WTC11 (cell line): Measurements from ENCODE around the gene TMEM238L. TPM values are rescaled to one million over a fixed set of nuclear protein-coding genes. Genes with fewer than 3 reads are reported as not detected.

Experiments used
- ATAC-seq: fragments of 200-7000 bp; cut with Tn5 transposase; 2 replicates; pipeline ENCODE4 v1.10.0; 2021; ENCODE audit warnings: mild to moderate bottlenecking, moderate library complexity
- CTCF ChIA-PET: fragments of 300-600 bp; sonication (Branson Sonifier 250); formaldehyde crosslinking; loops from one replicate; lab custom pipeline; 2021; ENCODE audit warnings: antibody characterized with exemption; lab: Charles Lee
- POLR2A ChIA-PET: fragments of 350-600 bp; sonication (Branson Sonifier 250); formaldehyde crosslinking; loops from one replicate; lab custom pipeline; 2021; ENCODE audit warnings: antibody characterized with exemption; lab: Charles Lee
- DNase-seq: peaks from one replicate; pipeline ENCODE4 v3.0.0; 2021; ENCODE audit warnings: low spot score
- H3K27ac Mint-ChIP-seq: 2 replicates; pipeline ENCODE4 v1.8.0; 2021; ENCODE audit warnings: mixed read lengths
- H3K27me3 Mint-ChIP-seq: 2 replicates; pipeline ENCODE4 v1.8.0; 2021; ENCODE audit warnings: low read depth, mild to moderate bottlenecking, moderate library complexity, mixed read lengths
- H3K36me3 Mint-ChIP-seq: 2 replicates; pipeline ENCODE4 v1.8.0; 2021; ENCODE audit warnings: mixed read lengths
- H3K4me1 Mint-ChIP-seq: 2 replicates; pipeline ENCODE4 v1.8.0; 2022; ENCODE audit warnings: mixed read lengths
- H3K4me3 Mint-ChIP-seq: 2 replicates; pipeline ENCODE4 v1.8.0; 2021; ENCODE audit warnings: mild to moderate bottlenecking, moderate library complexity, mixed read lengths
- H3K9me3 Mint-ChIP-seq: 2 replicates; pipeline ENCODE4 v1.8.0; 2021; ENCODE audit warnings: mixed read lengths
- CBFB ChIP-seq: sonication (generic); formaldehyde crosslinking; IDR thresholded peaks from 2 replicates; pipeline ENCODE4 v1.8.1; 2022; ENCODE audit warnings: mild to moderate bottlenecking, low read depth, missing genetic modification reagents
- NR2C2 ChIP-seq: sonication (generic); formaldehyde crosslinking; IDR thresholded peaks from 2 replicates; pipeline ENCODE4 v1.8.0; 2022; ENCODE audit warnings: mild to moderate bottlenecking, missing genetic modification reagents
- RORB ChIP-seq: fragments of 250-450 bp; sonication (Bioruptor Pico); IDR thresholded peaks from 2 replicates; pipeline ENCODE4 v1.9.0; 2021; ENCODE audit warnings: mild to moderate bottlenecking
- TEAD4 ChIP-seq: sonication (generic); formaldehyde crosslinking; IDR thresholded peaks from 2 replicates; pipeline ENCODE4 v1.8.0; 2022; ENCODE audit warnings: mild to moderate bottlenecking, missing genetic modification reagents
- ZNF121 ChIP-seq: sonication (generic); formaldehyde crosslinking; IDR thresholded peaks from 2 replicates; pipeline ENCODE4 v1.8.0; 2023; ENCODE audit warnings: missing genetic modification reagents
- total RNA-seq: library from RNA; stranded (reverse); gene quantifications from 3 replicates; pipeline ENCODE4 v1.2.3, GENCODE V29; 2021
- TF ChIP-seq, protein P1 (sequence below): sonication (generic); formaldehyde crosslinking; IDR thresholded peaks from 2 replicates; pipeline ENCODE4 v1.8.1; 2022; ENCODE audit warnings: missing genetic modification reagents, borderline replicate concordance
- TF ChIP-seq, protein P2 (sequence below): fragments of 250-450 bp; sonication (Bioruptor Pico); IDR thresholded peaks from 2 replicates; pipeline ENCODE4 v1.9.0; 2021; ENCODE audit warnings: mild to moderate bottlenecking
- TF ChIP-seq, protein P3 (sequence below): fragments of 250-450 bp; sonication (Bioruptor Pico); IDR thresholded peaks from 2 replicates; pipeline ENCODE4 v1.9.0; 2021; ENCODE audit warnings: mild to moderate bottlenecking
- TF ChIP-seq, protein P4 (sequence below): sonication (generic); formaldehyde crosslinking; IDR thresholded peaks from 2 replicates; pipeline ENCODE4 v1.8.1; 2023; ENCODE audit warnings: mild to moderate bottlenecking, missing genetic modification reagents
- TF ChIP-seq, protein P5 (sequence below): sonication (generic); formaldehyde crosslinking; conservative IDR thresholded peaks from 2 replicates; pipeline ENCODE4 v1.8.1; 2022; ENCODE audit warnings: mild to moderate bottlenecking, missing genetic modification reagents
- TF ChIP-seq, protein P6 (sequence below): fragments of 250-450 bp; sonication (Bioruptor Pico); IDR thresholded peaks from 2 replicates; pipeline ENCODE4 v1.8.0; 2021; ENCODE audit warnings: mild to moderate bottlenecking
- TF ChIP-seq, protein P7 (sequence below): sonication (generic); formaldehyde crosslinking; IDR thresholded peaks from 2 replicates; pipeline ENCODE4 v1.8.0; 2022; ENCODE audit warnings: mild to moderate bottlenecking, missing genetic modification reagents

The TMEM238L gene
- total RNA-seq, 1 experiment from 2014 or later = not detected

DNA sequence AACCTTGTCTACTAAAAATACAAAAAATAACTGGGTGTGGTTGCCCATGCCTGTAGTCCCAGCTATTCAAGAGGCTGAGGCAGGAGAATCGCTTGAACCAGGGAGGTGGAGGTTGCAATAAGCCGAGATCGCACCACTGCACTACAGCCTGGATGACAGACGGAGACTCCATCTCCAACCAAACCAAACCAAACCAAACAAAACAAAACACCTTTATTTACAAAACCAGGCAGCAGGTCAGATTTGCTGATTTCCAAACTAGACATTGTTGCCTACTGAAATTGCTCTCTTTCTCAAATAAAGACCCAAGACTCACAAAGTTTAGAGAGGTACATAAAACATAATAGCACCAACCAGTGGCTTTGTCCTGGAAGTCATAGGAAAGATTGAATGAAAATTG, 5.7 kb upstream of the TMEM238L start (continued):
- TF ChIP-seq, protein P1, sequence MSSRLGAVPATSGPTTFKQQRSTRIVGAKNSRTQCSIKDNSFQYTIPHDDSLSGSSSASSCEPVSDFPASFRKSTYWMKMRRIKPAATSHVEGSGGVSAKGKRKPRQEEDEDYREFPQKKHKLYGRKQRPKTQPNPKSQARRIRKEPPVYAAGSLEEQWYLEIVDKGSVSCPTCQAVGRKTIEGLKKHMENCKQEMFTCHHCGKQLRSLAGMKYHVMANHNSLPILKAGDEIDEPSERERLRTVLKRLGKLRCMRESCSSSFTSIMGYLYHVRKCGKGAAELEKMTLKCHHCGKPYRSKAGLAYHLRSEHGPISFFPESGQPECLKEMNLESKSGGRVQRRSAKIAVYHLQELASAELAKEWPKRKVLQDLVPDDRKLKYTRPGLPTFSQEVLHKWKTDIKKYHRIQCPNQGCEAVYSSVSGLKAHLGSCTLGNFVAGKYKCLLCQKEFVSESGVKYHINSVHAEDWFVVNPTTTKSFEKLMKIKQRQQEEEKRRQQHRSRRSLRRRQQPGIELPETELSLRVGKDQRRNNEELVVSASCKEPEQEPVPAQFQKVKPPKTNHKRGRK (CRISPR knock-in tag) = no peak
- no peak for TF ChIP-seq NR2C2
- no peak for TF ChIP-seq CBFB (CRISPR knock-in tag)
- TF ChIP-seq RORB (CRISPR knock-in tag) = no peak
- TF ChIP-seq, protein P2, sequence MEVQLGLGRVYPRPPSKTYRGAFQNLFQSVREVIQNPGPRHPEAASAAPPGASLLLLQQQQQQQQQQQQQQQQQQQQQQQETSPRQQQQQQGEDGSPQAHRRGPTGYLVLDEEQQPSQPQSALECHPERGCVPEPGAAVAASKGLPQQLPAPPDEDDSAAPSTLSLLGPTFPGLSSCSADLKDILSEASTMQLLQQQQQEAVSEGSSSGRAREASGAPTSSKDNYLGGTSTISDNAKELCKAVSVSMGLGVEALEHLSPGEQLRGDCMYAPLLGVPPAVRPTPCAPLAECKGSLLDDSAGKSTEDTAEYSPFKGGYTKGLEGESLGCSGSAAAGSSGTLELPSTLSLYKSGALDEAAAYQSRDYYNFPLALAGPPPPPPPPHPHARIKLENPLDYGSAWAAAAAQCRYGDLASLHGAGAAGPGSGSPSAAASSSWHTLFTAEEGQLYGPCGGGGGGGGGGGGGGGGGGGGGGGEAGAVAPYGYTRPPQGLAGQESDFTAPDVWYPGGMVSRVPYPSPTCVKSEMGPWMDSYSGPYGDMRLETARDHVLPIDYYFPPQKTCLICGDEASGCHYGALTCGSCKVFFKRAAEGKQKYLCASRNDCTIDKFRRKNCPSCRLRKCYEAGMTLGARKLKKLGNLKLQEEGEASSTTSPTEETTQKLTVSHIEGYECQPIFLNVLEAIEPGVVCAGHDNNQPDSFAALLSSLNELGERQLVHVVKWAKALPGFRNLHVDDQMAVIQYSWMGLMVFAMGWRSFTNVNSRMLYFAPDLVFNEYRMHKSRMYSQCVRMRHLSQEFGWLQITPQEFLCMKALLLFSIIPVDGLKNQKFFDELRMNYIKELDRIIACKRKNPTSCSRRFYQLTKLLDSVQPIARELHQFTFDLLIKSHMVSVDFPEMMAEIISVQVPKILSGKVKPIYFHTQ (CRISPR knock-in tag) = no peak
- TF ChIP-seq, protein P3, sequence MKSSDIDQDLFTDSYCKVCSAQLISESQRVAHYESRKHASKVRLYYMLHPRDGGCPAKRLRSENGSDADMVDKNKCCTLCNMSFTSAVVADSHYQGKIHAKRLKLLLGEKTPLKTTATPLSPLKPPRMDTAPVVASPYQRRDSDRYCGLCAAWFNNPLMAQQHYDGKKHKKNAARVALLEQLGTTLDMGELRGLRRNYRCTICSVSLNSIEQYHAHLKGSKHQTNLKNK (CRISPR knock-in tag) = no peak
- TF ChIP-seq, protein P4, sequence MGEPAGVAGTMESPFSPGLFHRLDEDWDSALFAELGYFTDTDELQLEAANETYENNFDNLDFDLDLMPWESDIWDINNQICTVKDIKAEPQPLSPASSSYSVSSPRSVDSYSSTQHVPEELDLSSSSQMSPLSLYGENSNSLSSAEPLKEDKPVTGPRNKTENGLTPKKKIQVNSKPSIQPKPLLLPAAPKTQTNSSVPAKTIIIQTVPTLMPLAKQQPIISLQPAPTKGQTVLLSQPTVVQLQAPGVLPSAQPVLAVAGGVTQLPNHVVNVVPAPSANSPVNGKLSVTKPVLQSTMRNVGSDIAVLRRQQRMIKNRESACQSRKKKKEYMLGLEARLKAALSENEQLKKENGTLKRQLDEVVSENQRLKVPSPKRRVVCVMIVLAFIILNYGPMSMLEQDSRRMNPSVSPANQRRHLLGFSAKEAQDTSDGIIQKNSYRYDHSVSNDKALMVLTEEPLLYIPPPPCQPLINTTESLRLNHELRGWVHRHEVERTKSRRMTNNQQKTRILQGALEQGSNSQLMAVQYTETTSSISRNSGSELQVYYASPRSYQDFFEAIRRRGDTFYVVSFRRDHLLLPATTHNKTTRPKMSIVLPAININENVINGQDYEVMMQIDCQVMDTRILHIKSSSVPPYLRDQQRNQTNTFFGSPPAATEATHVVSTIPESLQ (CRISPR knock-in tag) = no peak
- TF ChIP-seq, protein P5, sequence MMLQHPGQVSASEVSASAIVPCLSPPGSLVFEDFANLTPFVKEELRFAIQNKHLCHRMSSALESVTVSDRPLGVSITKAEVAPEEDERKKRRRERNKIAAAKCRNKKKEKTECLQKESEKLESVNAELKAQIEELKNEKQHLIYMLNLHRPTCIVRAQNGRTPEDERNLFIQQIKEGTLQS (CRISPR knock-in tag) = no peak

DNA sequence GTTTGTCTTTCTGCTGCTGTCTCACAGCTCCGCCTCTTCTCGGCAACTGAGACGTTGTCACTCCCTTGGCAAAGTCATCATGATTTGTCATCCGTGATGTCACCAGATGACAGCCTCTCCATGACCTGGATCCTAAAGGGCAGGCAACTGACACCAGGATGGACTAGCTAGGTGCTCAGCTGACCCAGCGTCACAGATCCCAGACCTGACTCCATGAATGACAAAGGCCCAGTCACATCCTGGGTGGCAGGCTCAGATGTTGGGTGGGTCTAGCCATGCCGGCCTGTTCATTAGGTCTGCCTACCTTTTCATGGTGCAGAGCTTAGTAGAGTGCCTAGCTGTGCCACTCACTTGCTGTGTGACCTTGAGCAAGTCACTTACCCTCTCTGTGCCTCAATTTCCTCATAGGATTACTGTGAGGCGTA, 3.8 kb upstream of the TMEM238L start:
- H3K36me3 Mint-ChIP-seq = no peaks in the 10 kb centered on the region
- CTCF ChIA-PET = no interaction called here
- ATAC-seq = no peak

DNA sequence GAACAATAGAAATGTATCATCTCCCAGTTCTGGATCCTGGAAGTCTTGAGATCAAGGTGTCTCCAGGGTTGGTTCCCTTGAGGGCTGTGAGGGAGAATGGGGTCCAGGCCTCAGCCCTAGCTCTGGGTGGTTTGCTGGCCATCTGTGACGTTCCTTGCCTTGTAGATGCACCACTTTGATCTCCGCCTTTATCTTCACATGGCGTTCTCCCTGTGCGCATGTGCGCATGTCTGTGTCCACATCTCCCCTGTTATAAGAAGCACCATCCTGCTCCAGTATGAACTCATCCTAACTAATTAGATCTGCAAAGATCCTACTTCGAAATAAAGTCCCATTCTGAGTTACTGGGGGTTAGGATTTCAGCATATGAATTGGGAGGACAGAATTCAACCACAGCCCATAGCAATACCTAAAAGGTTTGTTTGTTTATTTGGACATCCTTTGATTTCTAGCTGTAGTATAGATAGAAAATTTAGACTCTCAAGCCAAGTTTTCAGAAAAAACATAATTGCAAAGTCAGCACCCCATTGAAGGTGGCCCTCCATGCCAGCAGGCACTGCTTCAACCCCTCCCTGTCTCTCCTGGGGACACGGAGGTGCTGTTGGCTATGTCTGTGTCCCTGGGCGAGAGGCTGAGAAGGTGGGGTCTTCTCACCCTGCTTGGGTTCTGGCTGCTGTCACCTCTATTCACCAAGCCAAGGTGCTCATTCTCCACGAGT, 2.8 kb upstream of the TMEM238L start:
- POLR2A ChIA-PET = no interaction called here
- TF ChIP-seq, protein P6, sequence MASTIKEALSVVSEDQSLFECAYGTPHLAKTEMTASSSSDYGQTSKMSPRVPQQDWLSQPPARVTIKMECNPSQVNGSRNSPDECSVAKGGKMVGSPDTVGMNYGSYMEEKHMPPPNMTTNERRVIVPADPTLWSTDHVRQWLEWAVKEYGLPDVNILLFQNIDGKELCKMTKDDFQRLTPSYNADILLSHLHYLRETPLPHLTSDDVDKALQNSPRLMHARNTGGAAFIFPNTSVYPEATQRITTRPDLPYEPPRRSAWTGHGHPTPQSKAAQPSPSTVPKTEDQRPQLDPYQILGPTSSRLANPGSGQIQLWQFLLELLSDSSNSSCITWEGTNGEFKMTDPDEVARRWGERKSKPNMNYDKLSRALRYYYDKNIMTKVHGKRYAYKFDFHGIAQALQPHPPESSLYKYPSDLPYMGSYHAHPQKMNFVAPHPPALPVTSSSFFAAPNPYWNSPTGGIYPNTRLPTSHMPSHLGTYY (CRISPR knock-in tag) = no peak
- no peak for TF ChIP-seq TEAD4 (CRISPR knock-in tag)
- Mint-ChIP-seq H3K4me3 (no peak overlapping the region), H3K4me1 (peaks cover 21% of the 10 kb centered on the region), H3K36me3 (no peaks in the 10 kb centered on the region), H3K27me3 (no peaks in the 10 kb centered on the region), H3K27ac (no peak overlapping the region), H3K9me3 (no peaks in the 10 kb centered on the region)
- ATAC-seq = no peak
- no peak for DNase-seq
- CTCF ChIA-PET = interaction anchor here (1.2 kb wide), 1 partner anchor 34 kb away, joined by 3 read pairs; no protein-coding TSS in a partner anchor

More for the DNA sequence above, 3.8 kb upstream of the TMEM238L start:
- TF ChIP-seq, protein P7, sequence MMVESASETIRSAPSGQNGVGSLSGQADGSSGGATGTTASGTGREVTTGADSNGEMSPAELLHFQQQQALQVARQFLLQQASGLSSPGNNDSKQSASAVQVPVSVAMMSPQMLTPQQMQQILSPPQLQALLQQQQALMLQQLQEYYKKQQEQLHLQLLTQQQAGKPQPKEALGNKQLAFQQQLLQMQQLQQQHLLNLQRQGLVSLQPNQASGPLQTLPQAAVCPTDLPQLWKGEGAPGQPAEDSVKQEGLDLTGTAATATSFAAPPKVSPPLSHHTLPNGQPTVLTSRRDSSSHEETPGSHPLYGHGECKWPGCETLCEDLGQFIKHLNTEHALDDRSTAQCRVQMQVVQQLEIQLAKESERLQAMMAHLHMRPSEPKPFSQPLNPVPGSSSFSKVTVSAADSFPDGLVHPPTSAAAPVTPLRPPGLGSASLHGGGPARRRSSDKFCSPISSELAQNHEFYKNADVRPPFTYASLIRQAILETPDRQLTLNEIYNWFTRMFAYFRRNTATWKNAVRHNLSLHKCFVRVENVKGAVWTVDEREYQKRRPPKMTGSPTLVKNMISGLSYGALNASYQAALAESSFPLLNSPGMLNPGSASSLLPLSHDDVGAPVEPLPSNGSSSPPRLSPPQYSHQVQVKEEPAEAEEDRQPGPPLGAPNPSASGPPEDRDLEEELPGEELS (CRISPR knock-in tag) = no peak
- TF ChIP-seq ZNF121 (CRISPR knock-in tag) = 0 out of 2 replicates have a peak, but pooled peaks have one; percentile 43
- no peaks in the 10 kb centered on the region for H3K9me3 Mint-ChIP-seq
- DNase-seq = no peak
- POLR2A ChIA-PET = no interaction called here
- H3K4me3 Mint-ChIP-seq = no peak overlapping the region
- H3K27ac Mint-ChIP-seq = no peak overlapping the region; the same call in 1 of the 2 replicates
- H3K27me3 Mint-ChIP-seq = no peaks in the 10 kb centered on the region
- peaks cover 18% of the 10 kb centered on the region for H3K4me1 Mint-ChIP-seq
